GM18873 (cell line): ENCODE measurements around the gene SPACA1.
"Not testable (repeated sequence)": the region's sequence is repeated elsewhere in the genome, so short reads cannot be mapped to it uniquely, and the experiment has no call there.

Experiments
- ATAC-seq: cut with Tn5 transposase; IDR thresholded peaks from one replicate; pipeline ENCODE4 v1.9.1; 2021; ENCODE audit warnings: mild to moderate bottlenecking, moderate library complexity, moderate number of reproducible peaks; ENCODE audit not compliant: unreplicated experiment, low FRiP score

The SPACA1 gene

GRCh38 chr6:88047510-88048150, at the start of gene SPACA1:
SPACA1 (plus strand) TSS chr6:88047841; CDS start chr6:88047906, 65 bp downstream.
- ATAC-seq, result no peak

DNA sequence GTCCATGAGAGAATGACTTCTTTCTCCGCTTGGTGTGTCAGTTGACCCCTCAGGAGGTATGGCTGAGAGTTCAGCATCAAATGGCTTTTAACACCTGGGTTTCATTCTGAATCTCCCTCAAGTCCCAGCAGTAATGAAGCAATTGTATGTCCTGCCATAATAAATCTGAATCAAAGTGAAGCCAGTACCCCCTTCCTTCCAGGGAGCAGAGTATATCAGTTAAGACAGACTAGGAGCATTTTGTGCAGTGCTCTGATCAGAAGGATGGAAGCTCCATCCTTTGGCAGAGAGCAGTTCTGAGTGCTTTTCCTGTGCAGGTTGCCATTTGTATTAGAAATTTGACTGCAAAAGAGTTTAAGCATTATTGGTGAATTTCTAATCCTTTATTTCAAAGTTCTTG, 46.9 kb upstream of the SPACA1 start:
- no peak for ATAC-seq

- ATAC-seq, result not testable (repeated sequence)
These were observed 46.4 kb upstream of the SPACA1 start for GRCh38 chr6:88001279-88001678.

- ATAC-seq, result no peak
These were observed 42.9 kb upstream of the SPACA1 start for GRCh38 chr6:88004707-88005106.

DNA sequence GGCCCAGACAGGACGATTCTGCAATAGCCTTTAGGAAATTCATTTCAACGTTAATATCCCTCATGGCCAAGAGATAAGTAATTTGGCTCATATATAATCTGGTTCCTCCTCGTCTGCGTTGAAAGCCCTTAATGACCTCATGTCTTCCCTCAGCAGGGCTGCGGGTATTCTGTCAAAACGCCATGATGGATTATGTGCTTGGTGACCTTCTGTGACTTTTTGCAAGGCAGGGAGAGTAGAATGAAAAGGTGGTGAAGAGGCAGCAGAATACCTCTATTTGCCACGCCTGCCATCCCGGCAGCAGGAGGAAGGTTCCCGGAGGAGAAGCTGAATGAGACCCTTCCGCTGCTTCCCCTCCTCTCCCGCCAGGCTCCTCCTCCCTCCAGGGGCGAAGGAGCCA, 41.1 kb upstream of the SPACA1 start:
- ATAC-seq, result no peak

- ATAC-seq, result no peak
These were observed 39.2 kb upstream of the SPACA1 start for GRCh38 chr6:88008411-88008810.

GRCh38 chr6:88008831-88009231, 38.8 kb upstream of the SPACA1 start:
- no peak for ATAC-seq

GRCh38 chr6:88013015-88013414, 34.6 kb upstream of the SPACA1 start:
- no peak for ATAC-seq

DNA sequence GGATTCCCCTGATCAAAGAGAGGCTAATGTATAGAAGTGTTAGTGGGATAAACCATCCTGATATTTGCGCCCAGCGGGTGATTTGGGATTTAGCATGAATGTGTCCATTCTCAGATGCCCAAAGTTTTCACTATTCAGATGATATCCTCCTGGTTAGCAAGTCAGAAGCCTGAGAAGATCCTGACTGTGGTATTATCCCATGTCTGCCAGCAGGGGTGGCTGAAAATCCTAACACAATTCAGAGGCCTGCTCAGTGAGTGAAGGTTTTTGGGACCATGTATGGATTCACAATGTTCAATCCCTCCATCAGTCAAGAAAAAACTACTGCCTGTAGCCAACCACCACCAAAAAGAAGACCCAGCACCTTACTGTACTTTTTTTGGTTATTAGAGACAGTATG, 34.1 kb upstream of the SPACA1 start:
- no peak for ATAC-seq

GRCh38 chr6:88020439-88020838, 27.2 kb upstream of the SPACA1 start:
- ATAC-seq, result no peak

- no peak for ATAC-seq
These were observed 22.9 kb upstream of the SPACA1 start for GRCh38 chr6:88024696-88025095.

GRCh38 chr6:88031550-88031949, 16.1 kb upstream of the SPACA1 start:
- ATAC-seq, result no peak

- no peak for ATAC-seq
These were observed 3.1 kb upstream of the SPACA1 start for GRCh38 chr6:88044530-88044929.

- no peak for ATAC-seq
These were observed 2.0 kb upstream of the SPACA1 start for GRCh38 chr6:88045521-88046136.

DNA sequence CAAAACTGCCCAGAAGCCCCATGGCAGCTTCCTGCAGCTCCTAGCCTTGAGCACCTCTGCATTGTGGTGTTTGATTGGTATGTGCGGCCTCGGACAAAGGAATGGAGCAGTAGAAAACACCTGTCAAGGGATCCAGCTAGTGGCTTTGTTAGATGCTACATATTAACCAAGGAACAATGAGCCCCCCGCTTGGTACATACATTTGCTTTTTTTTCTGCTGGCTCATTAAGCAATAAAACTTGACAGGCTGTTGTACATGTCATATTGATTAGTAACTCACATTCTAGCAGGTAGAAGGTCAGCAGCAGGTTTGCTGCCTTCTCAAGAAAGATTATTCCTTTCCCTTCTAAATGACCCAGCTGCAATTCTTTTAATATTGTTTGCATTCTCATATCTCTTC, 937 bp downstream of the SPACA1 start:
- ATAC-seq, result no peak

GRCh38 chr6:88050140-88050818, 2.6 kb downstream of the SPACA1 start:
- no peak for ATAC-seq

GRCh38 chr6:88059191-88059590, 11.6 kb downstream of the SPACA1 start:
- ATAC-seq, result no peak

DNA sequence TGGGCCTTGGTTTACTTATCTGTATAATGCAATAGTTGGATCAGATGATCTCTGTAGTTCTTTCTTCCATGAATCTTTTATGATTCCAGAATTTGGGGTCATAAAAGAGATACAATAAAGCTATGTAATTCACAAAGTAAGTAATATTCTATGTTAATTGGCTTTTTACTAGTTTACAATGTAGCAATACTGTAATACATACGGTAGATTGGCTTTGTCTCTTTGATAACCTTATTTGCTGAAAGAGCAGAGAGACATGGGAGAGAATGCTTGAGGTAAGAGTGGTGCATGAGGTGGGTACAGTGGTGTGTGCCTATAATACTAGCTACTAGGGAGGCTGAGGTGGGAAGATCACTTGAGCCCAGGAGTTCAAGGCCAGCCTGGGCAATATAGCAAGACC, 14.7 kb downstream of the SPACA1 start:
- ATAC-seq, result no peak

DNA sequence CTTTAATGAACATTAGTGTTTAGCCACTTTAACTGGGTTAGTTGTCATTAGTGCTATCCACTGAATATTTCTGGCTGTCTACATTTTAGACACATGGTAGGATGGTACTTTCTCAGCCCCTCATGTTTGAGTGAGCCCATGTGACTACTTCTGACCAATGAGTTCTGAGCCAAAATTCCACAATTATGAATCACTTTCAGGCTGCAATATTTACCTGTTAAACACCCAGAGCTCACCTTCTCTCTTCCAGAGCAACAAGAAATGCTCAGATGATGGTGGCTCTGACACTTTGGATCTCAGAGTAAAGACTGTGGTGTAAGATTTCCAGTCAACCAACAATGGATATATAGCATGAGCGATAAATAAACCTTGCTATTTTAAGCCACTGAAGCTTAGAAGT, 24.8 kb downstream of the SPACA1 start:
- ATAC-seq, result no peak

DNA sequence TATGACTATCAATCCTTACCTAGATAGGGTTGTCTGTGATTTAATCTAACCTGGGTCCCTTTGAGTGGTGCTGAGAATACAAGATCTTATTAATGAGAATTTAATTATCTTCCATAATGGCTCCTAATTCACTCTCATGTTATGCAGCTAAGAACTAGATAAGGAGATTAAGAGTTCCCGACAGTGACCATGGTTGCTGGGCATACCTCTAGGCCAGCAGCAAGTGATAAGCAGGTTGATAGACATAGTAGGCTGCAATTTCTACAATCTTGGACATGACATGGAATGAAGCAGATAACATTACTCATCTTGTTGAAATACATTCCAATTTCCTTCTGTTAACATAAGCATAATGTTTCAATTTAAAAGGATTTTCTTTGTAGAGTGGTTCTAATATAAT, 27.1 kb downstream of the SPACA1 start:
- no peak for ATAC-seq

DNA sequence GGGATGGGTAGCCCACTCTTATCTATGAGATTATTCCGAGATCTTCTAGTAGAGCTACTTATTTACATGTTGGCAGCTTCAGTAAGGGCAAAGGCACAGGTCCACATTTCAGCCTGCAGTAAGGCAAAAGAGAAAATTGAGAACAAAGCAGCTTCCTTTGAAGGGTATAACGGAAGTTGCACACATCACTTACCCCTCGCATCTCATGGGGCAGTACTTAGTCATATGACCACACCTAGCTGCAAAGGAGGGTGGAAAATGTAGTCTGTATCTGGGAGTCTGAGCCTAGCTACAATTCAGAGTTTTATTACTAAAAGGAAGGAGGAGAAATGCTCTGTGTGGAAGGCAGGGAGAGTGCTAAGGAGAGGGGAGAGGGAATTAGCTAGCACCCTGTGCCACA, 29.7 kb downstream of the SPACA1 start:
- ATAC-seq, result no peak

DNA sequence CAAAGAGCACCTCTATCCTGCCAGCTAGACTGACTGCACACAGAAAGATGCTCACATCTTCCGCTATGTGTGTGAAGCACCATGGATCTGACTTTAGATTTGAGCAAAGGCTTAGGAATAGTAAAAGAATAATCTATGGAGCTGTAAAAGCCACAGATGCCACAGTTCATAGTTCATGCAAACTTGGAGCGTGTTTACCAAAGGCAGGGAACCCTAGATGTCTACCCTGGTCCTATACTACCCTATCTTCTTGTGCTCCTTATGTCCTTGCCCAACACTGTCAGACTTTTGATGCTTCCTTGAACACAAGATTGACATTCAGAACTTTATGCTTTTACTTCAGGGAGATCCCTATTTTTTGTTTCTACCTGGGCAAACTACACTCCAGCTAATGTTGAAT, 39.2 kb downstream of the SPACA1 start:
- no peak for ATAC-seq
